GM23338 (cell line): ENCODE data around the gene CSF2RB. TPM values are rescaled to one million over a fixed set of nuclear protein-coding genes. Genes with fewer than 3 reads are reported as not detected.

ENCODE experiments used
- ATAC-seq: fragments of 200-7000 bp; cut with Tn5 transposase; 3 replicates; pipeline ENCODE4 v1.9.1; 2020
- DNase-seq: peaks from one replicate; pipeline ENCODE4 v3.0.0-alpha.2; 2015; ENCODE audit warnings: low spot score
- H2AFZ ChIP-seq: fragments of 200-600 bp; sonication (generic); 2 replicates; pipeline ENCODE4 v1.8.0; 2016; ENCODE audit warnings: antibody characterized with exemption, mild to moderate bottlenecking, moderate library complexity
- H3F3A ChIP-seq: fragments of 200-600 bp; sonication (generic); replicated peaks from 2 replicates; pipeline ENCODE4 v1.8.0; 2017; ENCODE audit warnings: antibody characterized with exemption, mixed run types, low read depth
- H3K27ac ChIP-seq: fragments of 200-600 bp; sonication (generic); 2 replicates; pipeline ENCODE4 v1.6.1; 2016; ENCODE audit warnings: low read depth
- H3K27me3 ChIP-seq: fragments of 200-600 bp; sonication (generic); 2 replicates; pipeline ENCODE4 v1.8.0; 2016; ENCODE audit warnings: mild to moderate bottlenecking, mixed run types, moderate library complexity; ENCODE audit not compliant: insufficient read depth
- H3K36me3 ChIP-seq: fragments of 200-600 bp; sonication (generic); 2 replicates; pipeline ENCODE4 v1.8.0; 2016; ENCODE audit warnings: mild to moderate bottlenecking; ENCODE audit not compliant: insufficient read depth
- H3K4me1 ChIP-seq: fragments of 200-600 bp; sonication (generic); 2 replicates; pipeline ENCODE4 v1.8.0; 2016; ENCODE audit warnings: mild to moderate bottlenecking, moderate library complexity; ENCODE audit not compliant: insufficient read depth
- H3K4me2 ChIP-seq: fragments of 200-600 bp; sonication (generic); 2 replicates; pipeline ENCODE4 v1.7.1; 2017; ENCODE audit warnings: mixed run types
- H3K4me3 ChIP-seq: fragments of 200-600 bp; sonication (generic); 2 replicates; pipeline ENCODE4 v1.6.1; 2016; ENCODE audit warnings: mixed run types
- H3K79me2 ChIP-seq: fragments of 200-600 bp; sonication (generic); replicated peaks from 2 replicates; pipeline ENCODE4 v1.8.0; 2017; ENCODE audit warnings: mild to moderate bottlenecking; ENCODE audit not compliant: insufficient read depth
- H3K9me2 ChIP-seq: fragments of 200-600 bp; sonication (generic); 2 replicates; pipeline ENCODE4 v1.8.0; 2017; ENCODE audit not compliant: insufficient read depth
- H4K20me1 ChIP-seq: fragments of 200-600 bp; sonication (generic); replicated peaks from 2 replicates; pipeline ENCODE4 v1.8.0; 2017; ENCODE audit warnings: mild to moderate bottlenecking; ENCODE audit not compliant: insufficient read depth
- H3K27ac Mint-ChIP-seq: 2 replicates; pipeline ENCODE4 v1.8.0; 2020; ENCODE audit warnings: inconsistent platforms, mild to moderate bottlenecking, moderate library complexity, mixed read lengths
- H3K27me3 Mint-ChIP-seq: 3 replicates; pipeline ENCODE4 v1.8.0; 2022; ENCODE audit warnings: low read depth, mild to moderate bottlenecking, moderate library complexity, mixed read lengths, inconsistent platforms; ENCODE audit not compliant: insufficient read depth, poor library complexity
- H3K36me3 Mint-ChIP-seq: 3 replicates; pipeline ENCODE4 v1.8.0; 2021; ENCODE audit warnings: low read depth, mild to moderate bottlenecking, inconsistent platforms, moderate library complexity, mixed read lengths
- H3K4me1 Mint-ChIP-seq: 3 replicates; pipeline ENCODE4 v1.8.0; 2020; ENCODE audit warnings: mild to moderate bottlenecking, inconsistent platforms, mixed read lengths
- H3K4me3 Mint-ChIP-seq: 3 replicates; pipeline ENCODE4 v1.8.0; 2021; ENCODE audit warnings: moderate library complexity, mild to moderate bottlenecking, inconsistent platforms, mixed read lengths
- H3K9me3 Mint-ChIP-seq: 3 replicates; pipeline ENCODE4 v1.8.0; 2020; ENCODE audit warnings: moderate library complexity, mild to moderate bottlenecking, inconsistent platforms, mixed read lengths
- CREB1 ChIP-seq: fragments of 250-450 bp; sonication (Bioruptor Pico); IDR thresholded peaks from 2 replicates; pipeline ENCODE4 v1.5.0; 2020; ENCODE audit warnings: low read depth, mild to moderate bottlenecking, moderate library complexity
- CTCF ChIP-seq, 2 experiments: fragments of 200-600 bp in 1 of 2; sonication (generic) in 1 of 2; conservative IDR thresholded peaks; 2 replicates each; pipeline versions ENCODE4 v1.5.1 to v1.6.1; 2016 to 2017; ENCODE audit warnings: antibody characterized with exemption in 2 of 2, low read depth in 2 of 2, mild to moderate bottlenecking in 2 of 2, moderate library complexity in 1 of 2
- ETS1 ChIP-seq: IDR thresholded peaks from 2 replicates; pipeline ENCODE4 v1.6.1; 2016; ENCODE audit warnings: antibody characterized with exemption
- EZH2 ChIP-seq: fragments of 200-600 bp; sonication (generic); IDR thresholded peaks from one replicate; pipeline ENCODE4 v1.8.0; 2017; ENCODE audit warnings: antibody characterized with exemption, mild to moderate bottlenecking, low read depth; ENCODE audit not compliant: unreplicated experiment
- EZH2phosphoT487 ChIP-seq: fragments of 200-600 bp; sonication (generic); IDR thresholded peaks from one replicate; pipeline ENCODE4 v1.8.1; 2018; ENCODE audit warnings: antibody characterized with exemption; ENCODE audit not compliant: unreplicated experiment
- JUNB ChIP-seq: IDR thresholded peaks from one replicate; pipeline ENCODE4 v1.6.1; 2016; ENCODE audit warnings: antibody characterized with exemption; ENCODE audit not compliant: unreplicated experiment
- NANOG ChIP-seq: IDR thresholded peaks from 2 replicates; pipeline ENCODE4 v1.6.1; 2016; ENCODE audit warnings: antibody characterized with exemption, borderline replicate concordance
- POLR2AphosphoS5 ChIP-seq: IDR thresholded peaks from 2 replicates; pipeline ENCODE4 v1.6.1; 2016; ENCODE audit warnings: antibody characterized with exemption, low read depth
- REST ChIP-seq: IDR thresholded peaks from one replicate; pipeline ENCODE4 v1.6.1; 2018; ENCODE audit warnings: antibody characterized with exemption; ENCODE audit not compliant: unreplicated experiment
- STAT1 ChIP-seq: IDR thresholded peaks from one replicate; pipeline ENCODE4 v1.6.1; 2016; ENCODE audit warnings: antibody characterized with exemption; ENCODE audit not compliant: unreplicated experiment
- ZNF114 ChIP-seq: fragments of 250-450 bp; sonication (Bioruptor Pico); IDR thresholded peaks from 2 replicates; pipeline ENCODE4 v1.5.0; 2020; ENCODE audit warnings: mild to moderate bottlenecking, moderate library complexity
- ZNF331 ChIP-seq: fragments of 250-450 bp; sonication (Bioruptor Pico); IDR thresholded peaks from 2 replicates; pipeline ENCODE4 v1.5.0; 2020; ENCODE audit warnings: low read depth, mild to moderate bottlenecking, moderate library complexity
- polyA plus RNA-seq: library from polyadenylated mRNA; unstranded; fragments of >200 nt; fragmentation: Nextera tagmentation; extraction: Ambion mirVana; gene quantifications from 2 replicates; pipeline ENCODE4 v1.2.1, GENCODE V29; 2016
- total RNA-seq: library from RNA; depleted of rRNA; stranded (reverse); fragments of >200 nt; shearing (Covaris generic); gene quantifications from 2 replicates; pipeline ENCODE4 v1.2.3, GENCODE V29; 2014
- TF ChIP-seq, protein P1 (sequence below): fragments of 250-450 bp; sonication (Bioruptor Pico); IDR thresholded peaks from 2 replicates; pipeline ENCODE4 v1.5.0; 2020; ENCODE audit warnings: mild to moderate bottlenecking, moderate library complexity

CSF2RB gene
- total and polyA plus RNA-seq, 2 experiments from 2014 or later = not detected

DNA sequence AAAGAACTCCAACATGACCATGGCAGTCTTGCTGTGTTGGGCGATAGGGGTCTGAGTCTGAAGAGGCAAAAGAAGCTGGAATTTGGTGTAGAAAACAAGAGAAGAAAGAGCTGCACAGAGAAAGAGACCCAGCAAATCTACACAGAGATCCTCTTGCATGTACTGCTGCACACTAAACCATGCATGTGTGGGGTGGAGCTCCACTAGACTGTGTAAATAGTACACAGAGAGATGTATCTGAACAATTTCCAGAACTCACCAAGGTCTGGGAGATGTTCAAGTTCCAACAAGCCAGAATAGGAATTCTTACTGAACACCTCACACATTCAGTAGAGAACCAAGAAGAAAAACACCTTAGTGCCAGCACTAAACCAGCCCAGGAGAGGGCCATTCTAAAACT is 42.3 kb downstream of the CSF2RB start:
- H3F3A ChIP-seq = no peaks in the 10 kb centered on the region
- peaks cover 9% of the 10 kb centered on the region for H3K27me3 Mint-ChIP-seq
- no peak for ATAC-seq
- H3K9me3 Mint-ChIP-seq = peaks cover 29% of the 10 kb centered on the region
- 0 out of 2 replicates have a peak, but pooled peaks cover 4% of the 10 kb centered on the region for H3K36me3 ChIP-seq
- H3K4me1 ChIP-seq = no peaks in the 10 kb centered on the region
- no peak overlapping the region for H3K27ac Mint-ChIP-seq
- H4K20me1 ChIP-seq = no peaks in the 10 kb centered on the region
- no peak overlapping the region for H3K4me3 Mint-ChIP-seq
- no peak for TF ChIP-seq POLR2AphosphoS5
- no peak for TF ChIP-seq EZH2
- no peak for TF ChIP-seq CREB1
- TF ChIP-seq REST = no peak
- no peak for TF ChIP-seq NANOG
- TF ChIP-seq ETS1 = no peak
- no peak for TF ChIP-seq ZNF331 (CRISPR knock-in tag)
- TF ChIP-seq ZNF114 = no peak
- no peak for TF ChIP-seq EZH2phosphoT487
- no peak for TF ChIP-seq JUNB
- no peak for TF ChIP-seq STAT1
- TF ChIP-seq, protein P1, sequence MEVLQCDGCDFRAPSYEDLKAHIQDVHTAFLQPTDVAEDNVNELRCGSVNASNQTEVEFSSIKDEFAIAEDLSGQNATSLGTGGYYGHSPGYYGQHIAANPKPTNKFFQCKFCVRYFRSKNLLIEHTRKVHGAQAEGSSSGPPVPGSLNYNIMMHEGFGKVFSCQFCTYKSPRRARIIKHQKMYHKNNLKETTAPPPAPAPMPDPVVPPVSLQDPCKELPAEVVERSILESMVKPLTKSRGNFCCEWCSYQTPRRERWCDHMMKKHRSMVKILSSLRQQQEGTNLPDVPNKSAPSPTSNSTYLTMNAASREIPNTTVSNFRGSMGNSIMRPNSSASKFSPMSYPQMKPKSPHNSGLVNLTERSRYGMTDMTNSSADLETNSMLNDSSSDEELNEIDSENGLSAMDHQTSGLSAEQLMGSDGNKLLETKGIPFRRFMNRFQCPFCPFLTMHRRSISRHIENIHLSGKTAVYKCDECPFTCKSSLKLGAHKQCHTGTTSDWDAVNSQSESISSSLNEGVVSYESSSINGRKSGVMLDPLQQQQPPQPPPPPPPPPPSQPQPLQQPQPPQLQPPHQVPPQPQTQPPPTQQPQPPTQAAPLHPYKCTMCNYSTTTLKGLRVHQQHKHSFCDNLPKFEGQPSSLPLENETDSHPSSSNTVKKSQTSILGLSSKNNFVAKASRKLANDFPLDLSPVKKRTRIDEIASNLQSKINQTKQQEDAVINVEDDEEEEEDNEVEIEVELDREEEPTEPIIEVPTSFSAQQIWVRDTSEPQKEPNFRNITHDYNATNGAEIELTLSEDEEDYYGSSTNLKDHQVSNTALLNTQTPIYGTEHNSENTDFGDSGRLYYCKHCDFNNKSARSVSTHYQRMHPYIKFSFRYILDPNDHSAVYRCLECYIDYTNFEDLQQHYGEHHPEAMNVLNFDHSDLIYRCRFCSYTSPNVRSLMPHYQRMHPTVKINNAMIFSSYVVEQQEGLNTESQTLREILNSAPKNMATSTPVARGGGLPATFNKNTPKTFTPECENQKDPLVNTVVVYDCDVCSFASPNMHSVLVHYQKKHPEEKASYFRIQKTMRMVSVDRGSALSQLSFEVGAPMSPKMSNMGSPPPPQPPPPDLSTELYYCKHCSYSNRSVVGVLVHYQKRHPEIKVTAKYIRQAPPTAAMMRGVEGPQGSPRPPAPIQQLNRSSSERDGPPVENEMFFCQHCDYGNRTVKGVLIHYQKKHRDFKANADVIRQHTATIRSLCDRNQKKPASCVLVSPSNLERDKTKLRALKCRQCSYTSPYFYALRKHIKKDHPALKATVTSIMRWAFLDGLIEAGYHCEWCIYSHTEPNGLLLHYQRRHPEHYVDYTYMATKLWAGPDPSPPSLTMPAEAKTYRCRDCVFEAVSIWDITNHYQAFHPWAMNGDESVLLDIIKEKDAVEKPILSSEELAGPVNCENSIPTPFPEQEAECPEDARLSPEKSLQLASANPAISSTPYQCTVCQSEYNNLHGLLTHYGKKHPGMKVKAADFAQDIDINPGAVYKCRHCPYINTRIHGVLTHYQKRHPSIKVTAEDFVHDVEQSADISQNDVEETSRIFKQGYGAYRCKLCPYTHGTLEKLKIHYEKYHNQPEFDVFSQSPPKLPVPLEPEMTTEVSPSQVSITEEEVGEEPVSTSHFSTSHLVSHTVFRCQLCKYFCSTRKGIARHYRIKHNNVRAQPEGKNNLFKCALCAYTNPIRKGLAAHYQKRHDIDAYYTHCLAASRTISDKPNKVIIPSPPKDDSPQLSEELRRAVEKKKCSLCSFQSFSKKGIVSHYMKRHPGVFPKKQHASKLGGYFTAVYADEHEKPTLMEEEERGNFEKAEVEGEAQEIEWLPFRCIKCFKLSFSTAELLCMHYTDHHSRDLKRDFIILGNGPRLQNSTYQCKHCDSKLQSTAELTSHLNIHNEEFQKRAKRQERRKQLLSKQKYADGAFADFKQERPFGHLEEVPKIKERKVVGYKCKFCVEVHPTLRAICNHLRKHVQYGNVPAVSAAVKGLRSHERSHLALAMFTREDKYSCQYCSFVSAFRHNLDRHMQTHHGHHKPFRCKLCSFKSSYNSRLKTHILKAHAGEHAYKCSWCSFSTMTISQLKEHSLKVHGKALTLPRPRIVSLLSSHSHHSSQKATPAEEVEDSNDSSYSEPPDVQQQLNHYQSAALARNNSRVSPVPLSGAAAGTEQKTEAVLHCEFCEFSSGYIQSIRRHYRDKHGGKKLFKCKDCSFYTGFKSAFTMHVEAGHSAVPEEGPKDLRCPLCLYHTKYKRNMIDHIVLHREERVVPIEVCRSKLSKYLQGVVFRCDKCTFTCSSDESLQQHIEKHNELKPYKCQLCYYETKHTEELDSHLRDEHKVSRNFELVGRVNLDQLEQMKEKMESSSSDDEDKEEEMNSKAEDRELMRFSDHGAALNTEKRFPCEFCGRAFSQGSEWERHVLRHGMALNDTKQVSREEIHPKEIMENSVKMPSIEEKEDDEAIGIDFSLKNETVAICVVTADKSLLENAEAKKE (CRISPR knock-in tag) = no peak
- TF ChIP-seq CTCF (conservative IDR thresholded peaks at IDR 0.05; ENCODE audit: low read depth in 2 of 2) = no peak
- H3K9me2 ChIP-seq = no peaks in the 10 kb centered on the region
- H3K36me3 Mint-ChIP-seq = peaks cover 9% of the 10 kb centered on the region; the same call in 2 of the 3 replicates
- no peak overlapping the region for H3K4me3 ChIP-seq
- H3K4me1 Mint-ChIP-seq = no peaks in the 10 kb centered on the region
- no peak overlapping the region for H3K4me2 ChIP-seq
- H3K27me3 ChIP-seq = no peaks in the 10 kb centered on the region
- DNase-seq = no peak
- no peak overlapping the region for H3K27ac ChIP-seq
- H3K79me2 ChIP-seq = no peaks in the 10 kb centered on the region
- H2AFZ ChIP-seq = no peak overlapping the region
